GM18502 (cell line): ENCODE data around the gene TOR2A.

Experiments
- ATAC-seq: cut with Tn5 transposase; IDR thresholded peaks from one replicate; pipeline ENCODE4 v1.9.1; 2021; ENCODE audit warnings: mild to moderate bottlenecking; ENCODE audit not compliant: unreplicated experiment, poor library complexity

Gene TOR2A

DNA sequence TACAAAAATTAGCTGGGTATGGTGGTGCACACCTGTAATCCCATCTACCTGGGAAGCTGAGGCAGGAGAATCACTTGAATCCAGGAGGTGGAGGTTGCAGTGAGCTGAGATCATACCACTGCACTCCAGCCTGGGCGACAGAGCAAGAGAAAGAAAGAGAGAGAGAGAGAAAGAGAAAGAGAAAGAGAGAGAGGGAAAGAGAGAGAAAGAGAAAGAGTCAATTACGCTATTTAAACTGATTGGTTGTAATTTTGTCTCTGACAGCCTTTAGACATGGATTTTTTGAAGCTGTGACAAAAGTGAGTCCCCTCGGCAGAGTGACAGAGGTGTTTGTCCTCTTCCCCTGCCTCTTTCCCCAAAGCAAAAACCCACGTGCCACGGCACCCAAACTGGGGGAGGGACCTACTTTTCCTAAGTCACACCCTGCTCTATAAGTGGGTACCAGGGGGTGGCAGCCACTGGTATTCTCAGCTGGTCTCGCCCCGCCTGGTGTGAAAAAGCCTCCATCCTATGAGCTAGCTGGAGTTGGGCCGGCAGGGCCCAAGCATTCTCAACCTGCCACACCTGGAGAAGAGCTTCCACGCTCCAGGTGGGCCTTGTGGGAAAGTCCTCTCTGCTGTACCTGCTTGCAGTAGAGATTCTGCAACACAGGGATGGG, 31.7 kb downstream of the TOR2A start:
- ATAC-seq: no peak

- ATAC-seq: no peak
Measured at GRCh38 chr9:127700594-127701255, 34.4 kb downstream of the TOR2A start.

DNA sequence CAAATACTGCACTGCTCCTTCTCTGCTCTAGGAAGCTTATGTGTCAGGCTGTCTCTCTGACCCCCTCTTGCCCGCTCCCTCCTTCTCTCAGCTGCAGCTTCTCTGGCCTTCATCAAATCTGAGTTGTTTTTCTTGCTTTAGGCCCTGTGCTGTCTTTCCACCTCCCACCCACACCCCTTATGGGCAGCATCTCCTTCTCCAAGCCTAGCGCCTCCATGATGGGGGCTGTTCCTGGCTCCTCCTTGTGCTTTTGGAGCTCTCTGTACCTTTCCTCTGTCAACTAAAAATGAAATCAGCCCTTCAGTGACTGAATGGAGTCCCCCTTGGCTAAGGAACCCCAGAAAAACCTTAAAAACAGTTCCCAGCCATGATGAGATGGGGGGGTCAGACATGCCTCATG, 35.0 kb downstream of the TOR2A start:
- ATAC-seq: no peak

DNA sequence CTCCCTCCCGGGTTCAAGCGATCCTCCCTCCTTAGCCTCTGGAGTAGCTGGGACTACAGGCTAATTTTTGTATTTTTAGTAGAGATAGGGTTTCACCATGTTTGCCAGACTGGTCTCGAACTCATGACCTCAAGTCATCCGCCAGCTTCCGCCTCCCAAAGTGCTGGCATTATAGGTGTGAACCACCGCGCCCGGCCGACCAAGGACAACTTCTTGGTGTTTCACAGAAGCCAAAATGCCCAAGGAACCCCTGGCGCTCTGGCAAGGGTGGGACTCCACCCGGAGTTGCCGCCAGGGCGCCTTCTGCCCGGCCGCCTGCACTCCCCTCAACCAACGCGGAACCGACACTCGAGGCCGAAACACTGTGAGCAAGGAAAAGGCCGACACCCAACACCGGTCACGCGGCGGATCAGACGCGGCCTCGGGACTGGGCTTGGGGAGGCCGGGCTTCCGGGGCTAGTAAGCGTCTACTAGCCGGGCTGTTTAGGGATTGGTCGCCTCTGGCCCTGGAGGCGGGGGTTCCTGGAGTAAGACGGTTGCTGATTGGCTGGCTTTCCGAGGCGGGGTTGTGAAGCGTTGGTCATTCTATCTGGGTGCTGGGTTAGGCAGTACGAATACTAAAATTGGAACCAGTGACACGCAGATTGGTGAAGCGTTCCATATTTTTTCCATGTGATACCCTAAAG, 36.0 kb downstream of the TOR2A start:
- ATAC-seq: peak; percentile 90

- ATAC-seq: no peak
Measured at GRCh38 chr9:127698386-127698785, 36.7 kb downstream of the TOR2A start.

GRCh38 chr9:127697575-127697974, 37.5 kb downstream of the TOR2A start:
- no peak for ATAC-seq

DNA sequence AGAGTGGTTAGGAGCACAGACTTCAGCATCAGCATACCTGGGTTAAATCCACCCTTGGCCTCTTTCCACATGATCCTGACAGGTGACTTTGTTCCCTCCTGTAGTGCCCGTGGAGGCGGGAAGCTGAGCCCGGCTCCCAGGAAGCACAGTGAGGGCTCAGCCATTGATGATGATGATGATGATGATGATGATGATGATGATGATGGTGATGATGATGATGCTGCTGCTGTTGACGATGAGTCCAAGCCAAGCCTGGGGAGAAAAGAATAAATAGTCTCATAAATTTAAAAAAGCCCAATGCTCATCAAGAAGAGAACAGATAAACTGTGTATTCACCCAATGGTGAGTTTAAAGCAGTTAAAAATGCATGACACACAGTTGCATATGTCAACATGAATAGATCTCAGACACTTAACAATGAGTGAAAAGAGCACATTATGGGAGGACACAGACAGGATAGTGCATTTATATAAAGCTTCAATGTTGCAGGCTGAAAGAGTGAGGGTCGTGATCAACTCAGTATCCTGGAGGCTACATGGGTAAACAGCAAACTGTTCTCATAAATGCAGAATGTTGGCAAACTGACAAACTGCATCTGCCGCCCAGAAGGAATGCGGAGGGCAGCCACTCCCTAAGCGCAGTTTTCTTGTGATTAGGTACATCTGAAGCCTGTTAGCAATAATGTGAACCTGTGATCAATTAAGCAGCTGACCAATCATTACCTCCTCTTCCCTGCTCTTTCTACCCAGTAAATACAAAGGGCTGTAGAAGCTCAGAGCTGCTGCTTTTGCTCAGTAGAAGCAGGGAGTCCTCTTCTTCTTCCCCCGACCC, 40.0 kb downstream of the TOR2A start:
- ATAC-seq: no peak

DNA sequence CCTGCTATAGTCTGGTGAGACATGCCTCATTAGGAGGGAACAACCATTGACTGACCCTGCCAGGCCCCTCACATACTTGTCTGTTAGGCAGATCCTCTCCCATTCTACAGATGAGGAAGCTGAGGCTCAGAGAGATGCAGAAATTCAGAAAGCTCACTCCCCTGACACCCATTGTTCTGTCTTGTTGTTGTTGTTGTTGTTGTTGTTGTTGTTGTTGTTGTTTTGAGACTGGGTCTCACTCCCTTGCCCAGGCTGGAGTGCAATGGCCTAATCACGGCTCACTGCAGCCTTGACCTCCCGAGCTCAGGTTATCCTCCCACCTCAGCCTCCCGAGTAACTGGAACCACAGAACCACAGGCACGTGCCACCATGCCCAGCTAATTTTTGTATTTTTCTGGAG, 41.4 kb downstream of the TOR2A start:
- no peak for ATAC-seq

- no peak for ATAC-seq
Measured at GRCh38 chr9:127693143-127693542, 42.0 kb downstream of the TOR2A start.

GRCh38 chr9:127692071-127692470, 43.0 kb downstream of the TOR2A start:
- ATAC-seq: no peak

GRCh38 chr9:127690735-127691134, 44.4 kb downstream of the TOR2A start:
- ATAC-seq: no peak

DNA sequence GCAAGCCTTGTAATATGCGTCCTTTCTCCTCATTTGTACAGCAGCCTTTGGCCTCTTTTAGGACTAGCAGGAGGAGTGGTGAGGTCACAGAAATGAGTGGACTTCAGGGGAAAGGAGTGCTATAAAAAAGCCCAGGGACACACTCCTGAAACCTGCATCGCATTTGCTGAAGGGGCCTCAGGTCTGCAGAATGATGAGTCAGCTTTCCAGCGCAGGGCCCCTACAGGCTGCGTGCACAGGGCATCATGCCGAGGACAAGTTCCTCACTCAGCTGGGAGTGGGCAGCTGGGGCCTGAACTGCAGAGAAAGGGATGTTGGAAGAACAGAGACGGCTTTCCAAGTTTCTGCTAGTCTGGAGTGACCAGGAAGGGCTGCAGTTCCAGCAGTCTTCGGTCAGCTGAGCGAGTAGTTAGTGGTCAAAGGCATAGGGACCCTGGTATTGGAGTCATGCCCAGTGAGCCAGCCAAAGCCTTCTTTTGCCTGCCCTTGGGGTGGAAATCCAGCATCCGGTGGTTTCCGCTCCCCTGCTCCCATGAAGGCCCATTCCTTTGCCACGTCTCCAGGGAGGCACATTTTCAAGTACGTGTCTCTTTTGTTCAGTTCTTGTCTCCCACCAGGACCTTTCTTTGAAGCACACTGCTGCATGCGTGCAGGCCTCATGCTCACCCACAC, 45.6 kb downstream of the TOR2A start:
- ATAC-seq: no peak

DNA sequence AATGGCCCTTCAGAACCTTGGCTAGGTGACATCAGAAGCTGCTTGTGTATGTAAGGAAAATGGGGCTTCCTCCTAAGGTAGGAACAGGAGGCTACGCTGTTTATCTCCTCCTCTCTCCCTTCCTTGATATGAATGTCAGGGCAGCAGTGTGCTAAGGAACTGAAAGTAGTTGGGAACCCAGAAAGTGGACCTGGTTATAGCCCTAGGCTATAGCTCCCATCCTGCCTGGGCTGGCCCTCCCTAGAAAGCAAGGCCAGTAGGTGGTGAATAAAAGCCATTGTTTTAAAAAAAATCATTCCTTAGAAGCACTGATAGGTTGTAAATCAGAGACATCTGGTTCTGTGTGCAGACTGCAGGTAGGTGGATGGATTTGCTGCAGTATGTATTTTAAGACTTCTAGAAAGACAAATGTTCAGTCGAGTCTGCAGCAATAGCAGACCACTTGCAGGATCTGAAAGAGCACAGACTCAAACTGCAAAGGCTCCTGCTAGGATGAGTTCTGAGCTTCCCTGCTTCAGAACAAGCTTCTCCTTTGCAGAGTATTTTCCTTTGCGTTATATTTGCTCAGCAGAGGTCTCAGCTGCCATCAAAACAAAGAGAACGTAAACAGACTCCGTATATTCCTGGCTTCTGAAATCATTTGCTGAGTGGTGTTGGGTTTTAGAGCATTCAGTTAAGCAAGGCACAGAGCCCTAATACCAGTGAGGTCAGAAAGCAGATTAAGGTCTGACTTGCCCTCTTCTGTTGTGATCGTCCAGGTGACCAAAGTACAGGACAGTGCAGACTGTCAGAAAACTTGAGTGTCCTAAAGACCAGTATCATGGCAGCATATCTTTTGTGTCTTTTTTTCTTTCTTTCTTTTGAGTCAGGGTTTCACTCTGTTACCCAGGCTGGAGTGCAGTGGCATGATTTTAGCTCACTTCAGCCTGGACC, 48.4 kb downstream of the TOR2A start:
- ATAC-seq: no peak

DNA sequence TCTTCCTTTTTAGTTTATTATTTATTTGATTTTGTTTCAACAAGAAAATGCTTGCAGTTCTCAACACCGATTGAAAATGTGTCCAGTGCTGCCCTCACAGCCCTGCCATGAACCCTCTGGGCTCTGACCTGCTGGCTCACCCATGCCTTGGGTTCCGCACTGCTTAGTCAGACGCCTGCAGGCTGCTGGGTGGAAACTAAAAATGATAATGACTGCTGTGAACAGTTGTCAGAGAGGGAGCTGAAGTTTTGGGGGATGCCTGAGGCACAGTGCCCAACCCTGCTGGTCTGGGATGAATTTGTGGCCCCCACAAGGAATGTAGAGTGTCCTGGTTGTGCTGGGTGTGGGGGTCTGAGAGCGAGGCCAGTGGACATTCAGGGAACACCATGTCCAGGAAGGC, 50.5 kb downstream of the TOR2A start:
- ATAC-seq: no peak

DNA sequence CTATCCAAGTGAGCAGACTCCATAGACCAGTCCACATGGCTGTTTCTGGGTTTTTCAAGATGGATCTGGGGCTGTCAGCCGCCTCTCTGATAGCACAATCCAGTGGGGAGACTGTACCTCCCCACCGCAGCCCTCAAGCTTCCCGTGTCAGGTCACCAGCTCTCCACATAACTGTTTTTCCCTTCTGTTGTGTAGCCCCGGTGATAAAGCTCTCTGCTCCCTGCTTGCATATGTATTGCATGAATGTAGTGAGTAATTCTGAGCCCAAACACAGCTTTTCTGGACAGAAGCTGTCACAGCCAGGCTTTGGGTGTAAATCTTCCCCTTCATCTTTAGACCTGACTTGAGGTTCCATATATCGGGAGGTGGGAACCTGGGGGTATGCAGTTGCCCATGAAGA, 51.4 kb downstream of the TOR2A start:
- no peak for ATAC-seq

DNA sequence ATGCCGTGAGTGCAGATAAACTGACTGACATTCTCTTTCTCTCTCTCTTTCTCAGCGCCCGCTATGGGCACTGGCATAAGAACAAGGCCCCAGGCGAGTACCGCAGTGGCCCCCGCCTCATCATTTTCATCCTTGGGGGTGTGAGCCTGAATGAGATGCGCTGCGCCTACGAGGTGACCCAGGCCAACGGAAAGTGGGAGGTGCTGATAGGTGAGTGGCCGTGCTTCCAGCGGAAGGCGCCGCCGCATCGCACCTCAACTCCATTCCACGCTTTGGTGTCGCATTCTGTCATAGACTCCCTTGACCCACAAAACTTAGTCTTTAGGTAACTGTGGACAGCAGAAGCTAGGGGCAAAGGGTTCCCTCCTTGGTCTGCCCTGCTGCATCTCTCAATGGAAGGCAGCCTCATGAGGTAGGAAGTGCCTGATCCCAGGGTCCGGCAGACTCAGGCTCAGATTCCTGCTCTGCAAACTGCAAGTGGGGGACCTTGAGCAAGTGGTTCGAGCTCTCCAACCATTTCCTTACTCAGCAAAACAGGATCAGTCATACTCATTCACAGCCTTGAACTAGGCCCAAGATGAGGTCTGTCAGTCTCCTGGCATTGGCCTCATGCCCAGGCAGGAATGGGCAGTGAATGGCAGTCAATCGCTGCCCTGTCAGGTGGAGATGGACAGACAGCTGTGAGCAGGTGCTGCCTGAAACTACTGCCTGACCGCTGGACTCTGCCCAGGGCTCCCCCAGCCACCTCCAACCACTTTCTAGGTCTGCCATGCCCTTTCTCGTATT, 52.5 kb downstream of the TOR2A start:
- ATAC-seq: no peak
